ENCODE measurements around the gene SEC63.

GRCh38 chr6:107818272-107818671 is 139.7 kb downstream of the SEC63 start:
- TF ChIP-seq CTCF (IDR thresholded peaks at IDR 0.05), result no peak
- TF ChIP-seq POLR2A (IDR thresholded peaks at IDR 0.05), result no peak
